ENCODE data around the gene EHBP1L1. TPM values are rescaled to one million over a fixed set of nuclear protein-coding genes. Genes with fewer than 3 reads are reported as not detected.

Gene EHBP1L1
- total RNA-seq, 1 donor from 2014 or later: 42.6 TPM

DNA sequence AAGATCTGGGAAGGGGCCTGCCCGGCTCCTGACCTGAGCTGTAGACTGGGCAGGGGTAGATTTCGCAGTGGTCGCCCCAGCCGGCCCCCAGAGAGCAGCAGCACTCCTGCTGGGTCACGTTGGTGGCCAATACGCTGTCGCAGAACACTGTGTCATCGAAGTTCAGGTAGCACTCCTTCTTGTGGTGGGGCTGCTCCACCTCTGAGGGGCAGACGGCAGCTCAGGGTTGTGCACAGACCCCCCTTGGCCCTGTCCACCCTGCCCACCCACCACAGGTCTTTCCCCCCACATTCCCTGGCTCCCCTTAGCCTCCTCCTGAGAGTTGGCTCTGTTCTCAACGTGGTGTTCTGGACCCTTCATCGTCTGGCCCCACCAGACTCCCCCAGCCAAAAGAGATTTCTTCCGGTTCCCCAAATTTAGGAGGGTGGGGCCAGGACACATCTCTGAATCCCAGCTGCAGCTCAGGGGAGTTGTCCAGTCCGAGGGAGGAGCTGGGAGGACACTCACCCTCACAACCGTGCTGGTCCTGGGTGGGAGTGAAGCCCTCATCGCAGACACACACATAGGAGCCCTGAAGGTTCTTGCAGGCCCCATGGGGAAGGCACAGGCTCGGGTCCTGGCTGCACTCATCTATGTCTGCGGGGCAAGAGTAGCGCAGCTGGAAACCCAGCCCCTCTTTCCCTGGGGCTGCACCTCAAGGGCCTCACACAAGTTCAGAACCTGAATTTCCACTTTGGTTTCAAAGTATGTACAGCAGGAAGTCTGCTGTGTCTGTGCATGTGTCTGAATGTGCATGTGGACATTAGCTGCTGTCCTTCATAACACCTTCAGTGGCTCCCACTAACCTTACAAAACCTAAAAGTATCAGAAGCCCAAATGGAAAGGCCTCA is 34.5 kb upstream of the EHBP1L1 start:
- Mint-ChIP-seq H3K36me3 (ENCODE audit: unreplicated experiment) (peaks cover 28% of the 10 kb centered on the region), H3K27ac (ENCODE audit: unreplicated experiment) (peak overlapping the region; percentile 78), H3K27me3 (ENCODE audit: unreplicated experiment) (no peaks in the 10 kb centered on the region), H3K4me3 (ENCODE audit: unreplicated experiment) (peak overlapping the region; percentile 71), H3K9me3 (ENCODE audit: unreplicated experiment) (no peaks in the 10 kb centered on the region), H3K4me1 (ENCODE audit: unreplicated experiment) (peaks cover 20% of the 10 kb centered on the region)
- TF ChIP-seq, protein P1, sequence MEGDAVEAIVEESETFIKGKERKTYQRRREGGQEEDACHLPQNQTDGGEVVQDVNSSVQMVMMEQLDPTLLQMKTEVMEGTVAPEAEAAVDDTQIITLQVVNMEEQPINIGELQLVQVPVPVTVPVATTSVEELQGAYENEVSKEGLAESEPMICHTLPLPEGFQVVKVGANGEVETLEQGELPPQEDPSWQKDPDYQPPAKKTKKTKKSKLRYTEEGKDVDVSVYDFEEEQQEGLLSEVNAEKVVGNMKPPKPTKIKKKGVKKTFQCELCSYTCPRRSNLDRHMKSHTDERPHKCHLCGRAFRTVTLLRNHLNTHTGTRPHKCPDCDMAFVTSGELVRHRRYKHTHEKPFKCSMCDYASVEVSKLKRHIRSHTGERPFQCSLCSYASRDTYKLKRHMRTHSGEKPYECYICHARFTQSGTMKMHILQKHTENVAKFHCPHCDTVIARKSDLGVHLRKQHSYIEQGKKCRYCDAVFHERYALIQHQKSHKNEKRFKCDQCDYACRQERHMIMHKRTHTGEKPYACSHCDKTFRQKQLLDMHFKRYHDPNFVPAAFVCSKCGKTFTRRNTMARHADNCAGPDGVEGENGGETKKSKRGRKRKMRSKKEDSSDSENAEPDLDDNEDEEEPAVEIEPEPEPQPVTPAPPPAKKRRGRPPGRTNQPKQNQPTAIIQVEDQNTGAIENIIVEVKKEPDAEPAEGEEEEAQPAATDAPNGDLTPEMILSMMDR (IDR thresholded peaks at IDR 0.05): no peak
- no peak for DNase-seq (ENCODE audit: extremely low spot score, unreplicated experiment)

DNA sequence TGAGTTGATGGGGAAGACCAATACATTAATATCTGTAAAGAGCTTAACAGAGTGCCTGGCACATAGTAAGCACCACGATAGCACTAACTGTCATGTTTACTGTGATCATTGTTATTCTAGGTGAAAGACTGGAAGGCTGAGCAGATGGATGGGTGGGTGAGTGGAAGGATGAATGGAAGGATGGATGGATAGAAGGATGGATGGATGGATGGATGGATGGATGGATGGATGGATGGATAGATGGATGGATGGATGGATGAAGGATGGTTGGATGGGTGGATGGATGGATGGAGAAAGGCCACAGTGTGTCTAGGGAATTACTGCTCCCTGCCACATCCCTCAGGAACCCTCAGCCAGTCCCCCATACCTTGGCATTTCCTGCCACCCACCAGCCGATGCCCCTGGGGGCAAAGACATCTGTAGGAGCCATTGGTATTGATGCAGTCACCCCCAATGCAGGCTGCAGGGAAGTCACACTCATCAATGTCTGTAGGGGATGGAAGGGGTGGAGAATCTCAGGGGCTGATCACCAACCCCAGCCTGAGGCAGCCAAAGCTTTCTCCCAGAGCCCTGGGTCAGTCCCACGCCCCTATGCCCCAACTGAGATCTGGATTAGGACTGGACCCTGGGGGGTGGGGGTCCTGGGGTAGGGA is 33.0 kb upstream of the EHBP1L1 start:
- TF ChIP-seq, protein P1 (IDR thresholded peaks at IDR 0.05): no peak
- H3K27ac Mint-ChIP-seq (ENCODE audit: unreplicated experiment): no peak overlapping the region
- peaks cover 25% of the 10 kb centered on the region for H3K36me3 Mint-ChIP-seq (ENCODE audit: unreplicated experiment)
- peaks cover 19% of the 10 kb centered on the region for H3K4me1 Mint-ChIP-seq (ENCODE audit: unreplicated experiment)
- no peaks in the 10 kb centered on the region for H3K27me3 Mint-ChIP-seq (ENCODE audit: unreplicated experiment)
- DNase-seq (ENCODE audit: extremely low spot score, unreplicated experiment): no peak
- H3K9me3 Mint-ChIP-seq (ENCODE audit: unreplicated experiment): no peaks in the 10 kb centered on the region
- no peak overlapping the region for H3K4me3 Mint-ChIP-seq (ENCODE audit: unreplicated experiment)

DNA sequence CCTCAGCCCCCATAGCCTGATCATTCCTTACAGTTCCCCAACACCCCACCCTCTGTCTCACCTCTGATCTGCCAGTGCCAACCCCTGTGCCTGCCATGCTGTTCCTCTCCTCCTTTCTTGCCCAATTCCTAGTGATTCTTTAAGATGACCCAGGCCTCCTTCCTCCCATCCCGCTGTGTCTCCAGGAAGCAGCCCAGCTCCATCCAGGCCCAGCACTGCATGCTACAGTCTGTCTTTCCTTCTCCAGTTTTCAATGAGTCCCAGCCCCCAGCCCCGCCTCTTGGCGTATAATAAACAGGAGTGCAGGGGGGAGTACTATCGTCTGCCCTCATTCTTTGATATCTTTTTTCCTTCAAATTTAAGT is 30.0 kb upstream of the EHBP1L1 start:
- Mint-ChIP-seq H3K4me3 (ENCODE audit: unreplicated experiment) (no peak overlapping the region), H3K4me1 (ENCODE audit: unreplicated experiment) (peaks cover 16% of the 10 kb centered on the region), H3K27me3 (ENCODE audit: unreplicated experiment) (no peaks in the 10 kb centered on the region), H3K36me3 (ENCODE audit: unreplicated experiment) (peaks cover 46% of the 10 kb centered on the region), H3K27ac (ENCODE audit: unreplicated experiment) (no peak overlapping the region), H3K9me3 (ENCODE audit: unreplicated experiment) (no peaks in the 10 kb centered on the region)
- no peak for DNase-seq (ENCODE audit: extremely low spot score, unreplicated experiment)
- TF ChIP-seq, protein P1 (IDR thresholded peaks at IDR 0.05): no peak

DNA sequence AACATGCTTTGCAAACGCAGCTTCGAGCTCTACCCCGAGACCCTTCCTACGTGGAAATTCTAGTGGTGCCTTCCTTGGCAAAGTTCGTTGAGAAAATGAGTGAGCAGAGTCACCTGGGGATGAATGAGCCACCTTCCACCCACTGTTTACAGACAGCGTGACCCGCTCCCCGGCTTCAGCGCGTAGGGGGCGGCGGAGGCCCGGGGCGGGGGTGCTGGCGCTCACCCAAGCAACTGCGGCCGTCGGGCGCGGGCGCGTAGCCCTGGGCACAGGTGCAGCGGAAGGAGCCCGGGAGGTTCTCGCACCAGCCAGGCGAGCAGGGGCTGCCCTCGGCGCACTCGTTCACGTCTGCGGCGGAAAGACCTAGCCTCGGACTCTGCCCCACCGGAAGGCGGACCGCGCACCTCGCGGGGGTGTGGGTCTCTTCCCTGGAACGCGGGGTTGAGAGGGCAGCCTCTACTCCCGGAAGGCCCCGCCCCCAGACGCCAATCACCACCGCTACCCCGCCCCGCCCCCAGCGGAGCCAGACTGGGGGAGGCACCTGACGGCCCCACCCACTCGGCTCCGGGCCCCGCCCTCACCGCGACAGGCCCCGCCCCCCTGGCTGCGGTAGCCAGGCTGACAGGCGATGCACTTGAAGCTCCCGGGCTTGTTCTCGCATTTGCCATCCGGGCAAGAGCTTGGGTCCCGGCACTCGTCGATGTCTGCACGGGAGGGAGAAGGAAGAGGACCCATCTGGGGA is 29.5 kb upstream of the EHBP1L1 start:
- Mint-ChIP-seq H3K4me1 (ENCODE audit: unreplicated experiment) (peaks cover 10% of the 10 kb centered on the region), H3K9me3 (ENCODE audit: unreplicated experiment) (no peaks in the 10 kb centered on the region), H3K4me3 (ENCODE audit: unreplicated experiment) (no peak overlapping the region), H3K36me3 (ENCODE audit: unreplicated experiment) (peaks cover 51% of the 10 kb centered on the region), H3K27me3 (ENCODE audit: unreplicated experiment) (no peaks in the 10 kb centered on the region), H3K27ac (ENCODE audit: unreplicated experiment) (no peak overlapping the region)
- TF ChIP-seq, protein P1 (IDR thresholded peaks at IDR 0.05): no peak
- DNase-seq (ENCODE audit: extremely low spot score, unreplicated experiment): no peak

All from osteocyte (in vitro differentiated cells).